ENCODE data around the gene IFITM5. TPM values are rescaled to one million over a fixed set of nuclear protein-coding genes. Genes with fewer than 3 reads are reported as not detected.

IFITM5 gene
- not detected in 2 replicates for total RNA-seq

DNA sequence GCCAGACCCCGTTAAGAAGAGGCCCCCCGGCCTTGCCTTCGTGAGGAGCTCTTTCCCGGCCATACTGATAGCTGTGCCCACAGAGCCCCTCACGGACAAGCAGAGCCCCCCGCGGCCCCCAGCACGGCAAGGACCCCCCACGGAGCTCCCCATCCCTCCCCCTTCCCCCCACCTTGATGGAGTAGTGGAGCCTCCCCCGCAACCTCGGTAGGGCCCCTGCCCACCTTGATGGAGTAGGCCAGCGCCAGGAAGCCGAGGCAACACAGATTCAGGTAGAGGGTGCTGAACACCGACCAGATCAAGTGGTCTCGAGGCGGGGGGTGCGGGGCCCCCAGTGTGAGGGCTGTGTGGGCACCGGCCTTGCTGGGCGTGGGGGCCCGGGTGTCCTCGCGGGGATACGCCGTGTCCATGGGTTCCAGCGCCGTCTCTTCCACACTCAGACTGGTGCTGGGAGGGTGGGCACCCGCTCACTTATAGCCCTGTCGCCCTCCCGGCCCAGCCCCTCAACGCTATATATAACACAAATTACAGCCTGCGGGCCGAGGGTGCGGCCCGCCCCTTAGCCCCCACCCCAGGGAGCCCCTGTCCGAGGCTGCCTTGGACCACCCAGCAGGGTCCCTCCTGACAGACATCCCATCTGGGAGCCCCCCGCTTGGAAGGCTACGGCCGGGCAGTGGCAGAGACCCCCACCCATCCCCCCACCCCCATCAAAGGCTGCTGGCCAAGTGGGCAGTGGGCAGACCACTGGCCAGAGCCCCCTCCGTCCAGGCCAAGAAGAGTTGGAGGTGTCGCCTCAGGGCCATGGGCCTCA lies at the start of gene IFITM5:
IFITM5 (minus strand) TSS at position 446 of the 811 bp plus-strand sequence; CDS start at position 410, 36 bp downstream.

DNA sequence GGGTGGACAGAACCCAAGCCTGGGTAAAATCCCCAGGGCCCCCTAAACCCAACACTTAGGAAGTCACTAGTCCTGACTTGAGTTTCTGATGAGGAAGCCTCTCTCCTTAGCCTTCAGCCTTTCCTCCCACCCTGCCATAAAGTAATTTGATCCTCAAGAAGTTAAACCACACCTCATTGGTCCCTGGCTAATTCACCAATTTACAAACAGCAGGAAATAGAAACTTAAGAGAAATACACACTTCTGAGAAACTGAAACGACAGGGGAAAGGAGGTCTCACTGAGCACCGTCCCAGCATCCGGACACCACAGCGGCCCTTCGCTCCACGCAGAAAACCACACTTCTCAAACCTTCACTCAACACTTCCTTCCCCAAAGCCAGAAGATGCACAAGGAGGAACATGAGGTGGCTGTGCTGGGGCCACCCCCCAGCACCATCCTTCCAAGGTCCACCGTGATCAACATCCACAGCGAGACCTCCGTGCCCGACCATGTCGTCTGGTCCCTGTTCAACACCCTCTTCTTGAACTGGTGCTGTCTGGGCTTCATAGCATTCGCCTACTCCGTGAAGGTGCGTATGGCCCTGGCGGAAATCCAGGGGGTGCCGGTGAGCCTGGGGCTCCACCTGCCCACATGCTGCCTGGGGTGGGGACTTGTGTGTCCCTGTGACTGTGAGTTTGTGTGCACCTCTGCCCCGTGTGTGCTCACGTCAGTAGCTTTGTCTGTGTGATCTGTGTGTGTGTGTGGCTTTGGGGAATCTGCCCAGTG lies 14.6 kb upstream of the IFITM5 start, which contains the start of gene IFITM1:
IFITM1 (plus strand) TSS at position 254 of the 767 bp plus-strand sequence; CDS start at position 385, 131 bp downstream.

DNA sequence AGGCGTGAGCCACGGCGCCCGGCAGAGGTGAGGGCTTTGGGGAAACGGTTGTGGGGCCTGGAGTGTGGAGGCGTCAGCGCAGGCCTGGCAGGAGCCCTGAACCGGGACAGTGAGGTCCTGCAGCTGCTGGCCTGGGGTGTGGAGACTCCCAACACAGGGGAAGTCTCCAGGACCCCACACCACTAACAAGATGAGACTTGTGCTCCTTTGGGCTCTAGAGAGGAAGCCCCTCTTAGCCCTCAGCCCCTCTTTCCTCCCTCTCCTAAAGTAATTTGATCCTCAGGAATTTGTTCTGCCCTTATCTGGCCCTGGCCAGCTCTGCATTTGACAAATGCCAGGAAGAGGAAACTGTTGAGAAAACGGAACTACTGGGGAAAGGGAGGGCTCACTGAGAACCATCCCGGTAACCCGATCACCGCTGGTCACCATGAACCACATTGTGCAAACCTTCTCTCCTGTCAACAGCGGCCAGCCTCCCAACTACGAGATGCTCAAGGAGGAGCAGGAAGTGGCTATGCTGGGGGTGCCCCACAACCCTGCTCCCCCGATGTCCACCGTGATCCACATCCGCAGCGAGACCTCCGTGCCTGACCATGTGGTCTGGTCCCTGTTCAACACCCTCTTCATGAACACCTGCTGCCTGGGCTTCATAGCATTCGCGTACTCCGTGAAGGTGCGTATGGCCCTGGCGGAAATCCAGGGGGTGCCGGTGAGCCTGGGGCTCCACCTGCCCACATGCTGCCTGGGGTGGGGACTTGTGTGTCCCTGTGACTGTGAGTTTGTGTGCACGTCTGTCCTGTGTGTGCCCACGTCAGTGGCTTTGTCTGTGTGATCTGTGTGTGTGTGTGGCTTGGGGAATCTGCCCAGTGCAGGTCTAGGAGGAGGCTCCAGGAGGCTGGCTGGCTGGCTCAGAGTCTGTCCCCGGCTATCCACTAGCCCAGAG lies 8.7 kb upstream of the IFITM5 start, which contains the start of gene IFITM2:
IFITM2 (plus strand) TSS at position 51 of the 943 bp plus-strand sequence; CDS start at position 428, 377 bp downstream.

DNA sequence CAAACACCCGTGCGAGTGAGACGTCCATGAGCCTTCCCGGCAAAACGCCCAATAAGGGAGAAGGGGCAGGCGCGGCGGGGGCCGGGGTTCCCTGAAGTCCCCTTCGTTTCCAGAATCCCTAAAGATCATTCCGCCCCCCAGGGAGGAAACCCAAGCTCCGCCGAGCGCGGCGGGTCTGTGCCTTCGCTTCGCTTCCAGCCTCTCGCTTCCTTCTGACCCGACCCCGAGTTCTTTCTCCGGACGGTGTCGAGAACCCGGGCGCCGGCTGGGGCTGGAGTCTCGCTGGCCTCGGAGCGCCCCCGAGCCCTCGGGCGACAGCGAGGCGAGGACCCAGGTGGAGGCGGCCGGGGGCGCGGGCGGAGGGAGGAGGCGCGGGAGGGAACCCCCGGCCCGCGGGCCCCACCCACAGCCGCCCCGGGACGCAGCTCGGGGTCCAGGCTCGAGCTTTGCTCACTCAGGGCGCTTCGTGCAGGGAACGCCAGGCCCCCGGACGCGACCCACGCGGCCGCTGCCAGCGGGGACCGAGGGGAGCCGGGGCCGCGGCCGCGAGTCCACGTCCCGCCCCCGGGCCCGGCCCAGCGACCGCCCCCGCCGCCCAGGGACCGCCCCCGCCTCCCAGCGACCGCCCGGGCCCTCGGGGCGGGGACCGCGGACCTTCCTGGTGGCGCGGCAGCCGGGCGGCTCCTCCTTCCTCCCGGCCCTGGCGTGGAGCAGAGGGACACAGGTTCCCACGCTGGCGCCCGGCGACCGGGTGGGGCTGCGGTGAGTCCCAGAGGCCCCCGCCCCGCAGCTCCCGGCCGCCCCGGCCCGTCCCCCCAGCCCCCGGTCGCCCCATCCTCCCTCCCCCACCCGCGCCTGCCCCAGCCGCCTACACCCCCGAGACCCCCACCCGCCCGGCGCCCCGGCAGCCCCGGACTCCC lies 10.6 kb downstream of the IFITM5 start, which contains the start of gene PGGHG:
PGGHG (plus strand) TSS at position 649 of the 920 bp plus-strand sequence. CDS start 691 bp downstream, outside the sequence.

DNA sequence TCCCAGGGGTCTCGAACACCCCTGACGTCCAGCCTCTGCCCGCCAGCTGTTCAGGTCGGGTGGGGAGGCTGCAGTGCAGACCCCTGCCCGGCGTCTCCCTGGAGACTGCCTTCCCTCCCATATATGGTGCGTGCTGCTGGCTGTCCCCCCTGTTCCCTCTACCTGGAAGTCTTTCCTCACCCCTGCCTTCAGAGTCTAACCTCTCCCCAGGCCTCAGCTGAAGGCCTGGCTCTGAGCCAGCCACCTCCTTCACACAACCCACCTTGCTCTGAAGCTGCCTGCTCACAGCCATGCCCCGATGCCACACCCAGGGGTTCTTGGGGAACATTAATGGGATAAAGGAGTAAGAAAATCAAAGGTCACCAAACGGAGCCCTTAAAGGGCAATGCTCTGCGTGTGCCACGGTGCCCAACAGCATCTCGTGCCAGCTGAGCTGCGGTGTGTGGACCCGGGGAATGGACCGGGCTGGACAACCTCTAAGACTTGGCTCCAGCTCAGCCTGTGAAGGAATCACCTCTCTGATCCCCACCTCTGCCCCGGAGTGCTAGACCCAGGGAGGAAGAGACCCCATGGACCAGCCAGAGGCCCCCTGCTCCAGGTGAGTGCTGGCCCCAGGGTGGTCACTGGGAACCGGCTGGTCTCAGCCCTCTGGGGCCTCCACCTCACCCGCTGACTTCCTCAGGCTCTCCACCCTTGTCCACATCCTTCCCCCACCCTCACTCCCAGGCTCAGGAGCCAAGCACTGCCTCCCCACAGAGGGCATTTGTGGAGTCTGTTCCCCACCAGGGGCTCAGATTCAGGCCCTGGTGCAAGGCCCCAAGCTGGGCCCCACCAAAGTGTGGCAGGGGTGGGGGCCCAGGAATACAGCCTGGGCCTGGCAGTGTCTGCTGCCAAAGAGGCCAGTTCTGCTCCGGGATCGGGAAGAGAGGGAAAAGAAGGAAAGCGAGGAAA lies 21.1 kb downstream of the IFITM5 start, which contains the start of gene NLRP6:
NLRP6 (plus strand) TSS at position 407 of the 951 bp plus-strand sequence; CDS start at position 570, 163 bp downstream.

Small RNA genes within 50 kb of the gene (small RNA-seq; reads per million reads assigned to genes)
- gene AC136475.6 = not detected

Other genes with a start within 250 kb of the IFITM5 start
- not detected in 2 replicates for gene SCGB1C1, start 106.4 kb downstream of the IFITM5 start, total RNA-seq
- gene BET1L, start 92.1 kb downstream of the IFITM5 start, total RNA-seq = 45.1 and 48.7 TPM in 2 replicates
- 172 and 182 TPM in 2 replicates for gene RIC8A, start 91.8 kb downstream of the IFITM5 start, total RNA-seq
- 8.0 and 16.1 TPM in 2 replicates for gene SIRT3, start 63.2 kb downstream of the IFITM5 start, total RNA-seq
- gene PSMD13, start 62.5 kb downstream of the IFITM5 start, total RNA-seq = 94.1 and 117 TPM in 2 replicates
- gene NLRP6, start 21.1 kb downstream of the IFITM5 start, total RNA-seq = not detected in 2 replicates
- 16.9 and 28.1 TPM in 2 replicates for gene PGGHG, start 10.4 kb downstream of the IFITM5 start, total RNA-seq
- gene IFITM2, start 8.3 kb upstream of the IFITM5 start, total RNA-seq = 34.5 and 57.3 TPM in 2 replicates
- gene IFITM1, start 14.5 kb upstream of the IFITM5 start, total RNA-seq = 182 and 187 TPM in 2 replicates
- 147 and 163 TPM in 2 replicates for gene IFITM3, start 21.3 kb upstream of the IFITM5 start, total RNA-seq
- gene B4GALNT4, start 70.0 kb upstream of the IFITM5 start, total RNA-seq = 1.5 and 3.7 TPM in 2 replicates
- gene PKP3, start 94.7 kb upstream of the IFITM5 start, total RNA-seq = 3.8 and 4.7 TPM in 2 replicates
- 11.5 and 13.6 TPM in 2 replicates for gene SIGIRR, start 115.5 kb upstream of the IFITM5 start, total RNA-seq
- gene ANO9, start 142.5 kb upstream of the IFITM5 start, total RNA-seq = not detected in 2 replicates
- gene PTDSS2, start 150.8 kb upstream of the IFITM5 start, total RNA-seq = 25.4 and 35.9 TPM in 2 replicates
- 359 and 417 TPM in 2 replicates for gene RNH1, start 207.7 kb upstream of the IFITM5 start, total RNA-seq
- 24.5 and 27.4 TPM in 2 replicates for gene HRAS, start 236.1 kb upstream of the IFITM5 start, total RNA-seq
- 0.65 and 0.85 TPM in 2 replicates for gene LRRC56, start 238.0 kb upstream of the IFITM5 start, total RNA-seq